HCT116 (cell line): ENCODE data around the gene MS4A8. TPM values are rescaled to one million over a fixed set of nuclear protein-coding genes. Genes with fewer than 3 reads are reported as not detected.
"Not testable (repeated sequence)": the region's sequence is repeated elsewhere in the genome, so short reads cannot be mapped to it uniquely, and the experiment has no call there.

Source experiments
- ATAC-seq: fragments of 200-7000 bp; cut with Tn5 transposase; 2 replicates; pipeline ENCODE4 v1.9.1; 2020; ENCODE audit warnings: mild to moderate bottlenecking, moderate library complexity
- BruUV-seq: library from RNA; stranded (reverse); fragments of 400-500 nt; replicated peaks from 2 replicates; lab custom pipeline; 2021; lab: Mats Ljungman, UMichigan
- CTCF ChIA-PET: fragments of 300-600 bp; sonication (Branson Sonifier 250); formaldehyde crosslinking; loops from one replicate; lab custom pipeline; 2021; ENCODE audit warnings: antibody characterized with exemption; lab: Charles Lee
- POLR2A ChIA-PET: fragments of 300-600, 350-600 bp; sonication (Branson Sonifier 250); formaldehyde crosslinking; loops from one replicate; lab custom pipeline; 2021; ENCODE audit warnings: antibody characterized with exemption; lab: Charles Lee
- RAD21 ChIA-PET, 2 experiments: fragments of 300-600 bp; sonication (Branson Sonifier 250); formaldehyde crosslinking; loops; one replicate each; lab custom pipeline; 2023; ENCODE audit warnings: low total read pairs in 2 of 2; ENCODE audit not compliant: uncharacterized antibody in 2 of 2, unreplicated experiment in 2 of 2, low non-redundant PET in 1 of 2; lab: Charles Lee
- DNase-seq: peaks from one replicate; pipeline ENCODE4 v3.0.0-alpha.2; 2010; ENCODE audit warnings: low read depth, low spot score
- H2AFZ ChIP-seq: fragments of 200-600 bp; shearing (Covaris generic), sonication (generic); 2 replicates; pipeline ENCODE4 v1.6.1; 2017; ENCODE audit warnings: low read depth, mixed run types, mixed read lengths, antibody characterized with exemption, low read length; ENCODE audit not compliant: poor library complexity, severe bottlenecking
- H3K27ac ChIP-seq: 2 replicates; pipeline ENCODE4 v1.5.1; 2012; ENCODE audit warnings: low read depth, low read length
- H3K27me3 ChIP-seq: fragments of 200-600 bp; sonication (generic); 2 replicates; pipeline ENCODE4 v1.6.1; 2016; ENCODE audit warnings: mixed run types, low read length, mixed read lengths; ENCODE audit not compliant: insufficient read depth
- H3K36me3 ChIP-seq, 2 experiments: fragments of 200-500 bp in 1 of 2; fragments of 200-600 bp in 1 of 2; sonication (Bioruptor generic) in 1 of 2; sonication (generic) in 1 of 2; 2 replicates each; pipeline versions ENCODE4 v1.5.1 to v1.6.1; 2014 to 2016; ENCODE audit warnings: low read length in 2 of 2, inconsistent platforms in 1 of 2, mixed read lengths in 1 of 2, mixed run types in 1 of 2; ENCODE audit not compliant: insufficient read depth in 2 of 2, control insufficient read depth in 1 of 2
- H3K4me1 ChIP-seq, 2 experiments: fragments of 200-600 bp in 1 of 2; sonication (generic) in 1 of 2; 2 replicates each; pipeline versions ENCODE4 v1.5.1 to v1.6.1; 2012 to 2017; ENCODE audit warnings: low read length in 2 of 2, inconsistent platforms in 1 of 2, mild to moderate bottlenecking in 1 of 2, mixed read lengths in 1 of 2, mixed run types in 1 of 2, moderate library complexity in 1 of 2; ENCODE audit not compliant: insufficient read depth in 2 of 2, control insufficient read depth in 1 of 2
- H3K4me2 ChIP-seq: fragments of 200-600 bp; sonication (generic); 2 replicates; pipeline ENCODE4 v1.6.1; 2017; ENCODE audit warnings: mixed run types, low read length, mixed read lengths
- H3K4me3 ChIP-seq, 2 experiments: fragments of 200-600 bp in 1 of 2; sonication (generic) in 1 of 2; replicated peaks in 1 of 2; 2 replicates each; pipeline ENCODE4 v1.5.1; 2011 to 2016; ENCODE audit warnings: low read length in 2 of 2, control low read depth in 1 of 2, low read depth in 1 of 2, mild to moderate bottlenecking in 1 of 2, mixed read lengths in 1 of 2, mixed run types in 1 of 2
- H3K79me2 ChIP-seq: fragments of 200-600 bp; sonication (generic); 2 replicates; pipeline ENCODE4 v1.6.1; 2017; ENCODE audit warnings: mild to moderate bottlenecking, mixed run types, low read length, moderate library complexity, mixed read lengths; ENCODE audit not compliant: insufficient read depth
- H3K9ac ChIP-seq: fragments of 200-600 bp; sonication (generic); 2 replicates; pipeline ENCODE4 v1.6.1; 2016; ENCODE audit warnings: low read length, mixed read lengths
- H3K9me2 ChIP-seq: fragments of 200-600 bp; sonication (generic), shearing (Covaris generic); 2 replicates; pipeline ENCODE4 v1.6.1; 2017; ENCODE audit warnings: mixed run types, mild to moderate bottlenecking, moderate library complexity; ENCODE audit not compliant: insufficient read depth
- H3K9me3 ChIP-seq, 2 experiments: fragments of 200-500 bp in 1 of 2; fragments of 200-600 bp in 1 of 2; sonication (Bioruptor generic) in 1 of 2; sonication (generic) in 1 of 2; 2 replicates each; pipeline ENCODE4 v1.6.1; 2014 to 2017; ENCODE audit warnings: low read length in 2 of 2, mixed read lengths in 2 of 2, inconsistent platforms in 1 of 2, low read depth in 1 of 2, mild to moderate bottlenecking in 1 of 2, mixed run types in 1 of 2, moderate library complexity in 1 of 2; ENCODE audit not compliant: control insufficient read depth in 1 of 2, insufficient read depth in 1 of 2
- H4K20me1 ChIP-seq: fragments of 200-600 bp; sonication (generic), shearing (Covaris generic); 2 replicates; pipeline ENCODE4 v1.6.1; 2017; ENCODE audit warnings: mixed run types, mild to moderate bottlenecking, moderate library complexity; ENCODE audit not compliant: insufficient read depth
- CBX3 ChIP-seq: IDR thresholded peaks from 2 replicates; pipeline ENCODE4 v1.6.1; 2012; ENCODE audit warnings: low read depth
- CTCF ChIP-seq, 3 experiments: fragments of 200-600 bp in 1 of 3; sonication (generic) in 1 of 3; IDR thresholded peaks in 2 of 3; conservative IDR thresholded peaks in 1 of 3; 2 replicates each; pipeline ENCODE4 v1.5.1; 2012 to 2017; ENCODE audit warnings: low read depth in 2 of 3, low read length in 2 of 3, antibody characterized with exemption in 1 of 3, borderline replicate concordance in 1 of 3, control low read depth in 1 of 3, mild to moderate bottlenecking in 1 of 3, mixed read lengths in 1 of 3, mixed run types in 1 of 3, moderate library complexity in 1 of 3; ENCODE audit not compliant: insufficient read depth in 1 of 3
- EGR1 ChIP-seq: IDR thresholded peaks from 2 replicates; pipeline ENCODE4 v1.6.1; 2012; ENCODE audit warnings: low read depth
- JUND ChIP-seq: IDR thresholded peaks from 2 replicates; pipeline ENCODE4 v1.6.1; 2012
- POLR2AphosphoS5 ChIP-seq: IDR thresholded peaks from 2 replicates; pipeline ENCODE4 v1.6.1; 2011; ENCODE audit warnings: mild to moderate bottlenecking, low read depth, low read length, moderate library complexity
- RAD21 ChIP-seq: IDR thresholded peaks from 2 replicates; pipeline ENCODE4 v1.6.1; 2012; ENCODE audit warnings: low read depth, mild to moderate bottlenecking
- SIN3A ChIP-seq: IDR thresholded peaks from 2 replicates; pipeline ENCODE4 v1.6.1; 2012; ENCODE audit warnings: low read depth
- YY1 ChIP-seq: IDR thresholded peaks from 2 replicates; pipeline ENCODE4 v1.6.1; 2011; ENCODE audit warnings: low read length, low read depth, moderate library complexity, mild to moderate bottlenecking; ENCODE audit not compliant: insufficient replicate concordance; ENCODE audit errors: extremely low read depth
- ZBTB33 ChIP-seq: IDR thresholded peaks from 2 replicates; pipeline ENCODE4 v1.6.1; 2011; ENCODE audit warnings: mild to moderate bottlenecking, low read length, moderate library complexity; ENCODE audit not compliant: insufficient replicate concordance; ENCODE audit errors: extremely low read depth
- ZFX ChIP-seq: fragments of 450-650 bp; IDR thresholded peaks from 2 replicates; pipeline ENCODE4 v1.6.1; 2017
- intact Hi-C: fragments of 100-400 bp; cut with micrococcal nuclease; formaldehyde crosslinking; loops from 2 replicates; pipeline ENCODE4 v1.10.0; 2022
- total RNA-seq: library from RNA; stranded (reverse); gene quantifications from one replicate; pipeline ENCODE4 v1.2.1, GENCODE V29; 2021; ENCODE audit not compliant: unreplicated experiment

The MS4A8 gene
- total RNA-seq, 1 experiment from 2014 or later: 0.17 TPM

- H4K20me1 ChIP-seq, H3K9ac ChIP-seq, H3K79me2 ChIP-seq, H3K4me2 ChIP-seq, H3K4me3 ChIP-seq, H3K36me3 ChIP-seq, H3K27me3 ChIP-seq, POLR2A ChIA-PET, BruUV-seq, RAD21 ChIA-PET, H2AFZ ChIP-seq, H3K9me3 ChIP-seq, ATAC-seq, DNase-seq, CTCF ChIA-PET, intact Hi-C loops, H3K27ac ChIP-seq, H3K4me1 ChIP-seq, H3K9me2 ChIP-seq: not testable (repeated sequence)
Measured at GRCh38 chr11:60684541-60684848, 14.9 kb upstream of the MS4A8 start.

GRCh38 chr11:60691661-60692060 is 7.8 kb upstream of the MS4A8 start:
- RAD21 ChIA-PET: no interaction called here
- CTCF ChIA-PET: no interaction called here
- no peaks in the 10 kb centered on the region for H3K27me3 ChIP-seq
- TF ChIP-seq SIN3A (no peak), ZFX (no peak), JUND (no peak)
- intact Hi-C loops: no loop called here
- no peaks in the 10 kb centered on the region for H3K79me2 ChIP-seq
- H3K4me3 ChIP-seq: no peak overlapping the region
- H4K20me1 ChIP-seq: no peaks in the 10 kb centered on the region
- no peaks in the 10 kb centered on the region for H3K9me3 ChIP-seq
- H3K27ac ChIP-seq: no peak overlapping the region
- ATAC-seq: no peak
- H3K36me3 ChIP-seq: no peaks in the 10 kb centered on the region
- no peak overlapping the region for H2AFZ ChIP-seq
- BruUV-seq: no TSS peak
- H3K4me2 ChIP-seq: no peak overlapping the region
- POLR2A ChIA-PET: no interaction called here
- no peak overlapping the region for H3K9ac ChIP-seq
- H3K9me2 ChIP-seq: no peaks in the 10 kb centered on the region
- DNase-seq: no peak
- no peaks in the 10 kb centered on the region for H3K4me1 ChIP-seq

- no peak overlapping the region for H3K4me2 ChIP-seq
- DNase-seq: no peak
- H3K27ac ChIP-seq: no peak overlapping the region
- no peak overlapping the region for H3K9ac ChIP-seq
- H3K4me1 ChIP-seq: peaks cover 0 to 3% of the 10 kb centered on the region in 2 experiments; a peak in 2 of 4 replicates
- H4K20me1 ChIP-seq: no peaks in the 10 kb centered on the region
- no peaks in the 10 kb centered on the region for H3K79me2 ChIP-seq
- ChIA-PET RAD21 (no interaction called here), POLR2A (no interaction called here), CTCF (interaction anchor here (0.9 kb wide), 1 partner anchor 63 kb away, joined by 5 read pairs; no protein-coding TSS in a partner anchor)
- no peaks in the 10 kb centered on the region for H3K9me3 ChIP-seq
- H3K27me3 ChIP-seq: no peaks in the 10 kb centered on the region
- BruUV-seq: no TSS peak
- ATAC-seq: no peak
- H2AFZ ChIP-seq: no peak overlapping the region
- no peaks in the 10 kb centered on the region for H3K9me2 ChIP-seq
- H3K4me3 ChIP-seq: no peak overlapping the region
- intact Hi-C loops: loop anchor here (5.0 kb wide), 1 partner anchor 187 kb away; no protein-coding TSS in a partner anchor
- H3K36me3 ChIP-seq: no peaks in the 10 kb centered on the region
- TF ChIP-seq JUND (no peak), CTCF (IDR thresholded peaks at IDR 0.05 in 2 of 3, conservative IDR thresholded peaks at IDR 0.05 in 1 of 3; ENCODE audit: borderline replicate concordance in 1 of 3, insufficient read depth in 1 of 3, low read depth in 2 of 3, low read length in 2 of 3) (no peak), CBX3 (no peak), EGR1 (no peak), YY1 (no peak), POLR2AphosphoS5 (no peak), RAD21 (no peak), ZBTB33 (no peak)
Measured at GRCh38 chr11:60699936-60700335, 524 bp downstream of the MS4A8 start.
